Stimulated activated naive CD8-positive, alpha-beta T cell treated with anti-CD3 and anti-CD28 coated beads, Interleukin-15, Interleukin-2, amounts not matched to agents 100 U/mL and 50 U/mL, for 24 hours (primary cell): Measurements from ENCODE around the gene RNF141.

Experiments used
- ATAC-seq: fragments of 150-1000 bp; cut with Tn5 transposase; one replicate; pipeline ENCODE4 v1.10.0; 2021
- DNase-seq: peaks from one replicate; pipeline ENCODE4 v3.0.0; 2021

The RNF141 gene

GRCh38 chr11:10498022-10498400, 43.0 kb downstream of the RNF141 start:
- no peak for ATAC-seq

DNA sequence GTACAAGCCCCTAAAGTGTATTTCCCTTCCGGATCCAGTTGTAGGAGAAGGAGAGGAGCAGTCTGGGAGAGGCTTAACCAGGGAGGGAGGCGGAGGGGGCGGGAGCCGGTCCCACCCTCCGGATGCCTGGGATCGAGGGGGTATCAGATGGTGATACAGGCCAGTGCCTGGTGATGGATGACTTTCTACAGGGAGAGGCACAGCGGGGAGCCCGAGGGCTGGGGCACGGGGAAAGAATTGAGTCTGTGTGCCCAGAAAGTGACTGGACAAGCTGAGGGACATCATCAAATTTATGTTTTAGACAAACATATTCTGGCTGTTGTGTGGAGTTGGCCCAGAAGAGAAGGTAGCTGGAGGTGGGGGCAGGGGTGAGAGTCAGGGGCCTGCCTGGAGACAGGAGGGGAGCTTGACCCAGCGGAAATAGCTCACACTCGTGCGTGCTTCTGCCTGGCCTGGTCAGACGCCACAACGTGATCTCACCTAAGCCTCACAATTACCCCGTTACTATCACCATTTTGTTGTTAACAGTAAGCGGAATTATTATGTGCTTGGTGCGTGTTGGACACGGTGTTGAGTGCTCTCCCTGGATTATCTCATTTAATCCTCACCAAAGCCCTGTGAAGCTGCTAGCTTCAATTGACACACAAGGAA, 43.5 kb downstream of the RNF141 start:
- DNase-seq, result no peak
- peak; percentile 14 for ATAC-seq

More at GRCh38 chr11:10498022-10498400, 43.0 kb downstream of the RNF141 start:
- no peak for DNase-seq

DNA sequence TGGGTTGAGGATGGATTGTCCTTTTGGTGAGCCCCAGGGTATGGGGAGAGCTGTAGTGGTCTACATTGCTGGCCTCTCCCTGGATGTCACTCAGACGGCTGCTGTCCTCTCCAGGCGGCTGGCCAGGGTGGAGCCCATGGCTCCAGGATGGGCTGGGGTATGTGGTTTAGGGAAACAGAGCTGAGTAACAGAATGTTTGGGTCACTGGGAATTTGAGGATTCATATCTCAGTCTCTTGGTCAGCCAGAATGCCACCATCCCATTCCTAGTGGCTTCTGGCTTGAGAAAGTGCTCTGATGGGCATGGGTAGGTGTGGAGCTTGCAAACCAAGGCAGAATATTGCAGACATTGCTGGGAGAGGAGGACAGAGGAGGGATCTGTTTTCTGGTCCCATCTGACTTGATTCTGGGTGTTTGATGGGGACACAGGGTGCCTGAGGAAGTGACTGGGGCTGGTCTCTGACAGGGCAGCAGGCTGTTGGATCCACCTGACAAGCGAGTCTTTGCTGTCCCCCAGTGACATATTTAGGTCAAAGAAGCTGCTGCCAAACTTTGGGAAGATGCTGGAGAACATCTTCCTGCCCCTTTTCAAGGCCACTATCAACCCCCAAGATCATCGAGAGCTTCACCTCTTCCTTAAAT, 44.6 kb downstream of the RNF141 start:
- no peak for ATAC-seq
- DNase-seq, result no peak

- ATAC-seq, result no peak
- DNase-seq, result no peak
Measured at GRCh38 chr11:10495464-10495786, 45.6 kb downstream of the RNF141 start.

- ATAC-seq, result no peak
Measured at GRCh38 chr11:10494636-10495463, 46.1 kb downstream of the RNF141 start.

GRCh38 chr11:10493041-10493663, 47.8 kb downstream of the RNF141 start:
- ATAC-seq, result no peak

More at GRCh38 chr11:10494636-10495463, 46.1 kb downstream of the RNF141 start:
- DNase-seq, result no peak

DNA sequence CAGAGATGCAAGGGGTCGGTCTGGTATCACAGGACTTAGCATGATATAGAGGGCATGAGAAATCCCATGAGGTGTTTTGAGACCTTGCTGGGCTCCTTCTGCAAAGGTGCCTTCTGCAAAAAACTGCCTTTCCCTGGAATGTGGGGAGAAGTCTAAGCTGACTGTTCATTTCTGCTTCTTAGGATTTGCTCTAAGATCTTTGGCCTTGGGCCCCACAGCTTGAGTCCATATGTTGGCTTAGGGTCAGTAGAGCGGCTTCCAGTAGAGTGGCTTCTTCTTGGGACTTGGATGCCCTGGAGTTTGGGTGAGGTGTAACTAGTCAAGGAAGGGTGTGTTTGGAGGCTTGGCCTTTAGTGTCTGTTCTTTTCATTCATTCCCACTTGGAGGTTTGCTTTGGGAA, 48.9 kb downstream of the RNF141 start:
- DNase-seq (no peak), ATAC-seq (no peak)

More at GRCh38 chr11:10493041-10493663, 47.8 kb downstream of the RNF141 start:
- DNase-seq, result no peak

DNA sequence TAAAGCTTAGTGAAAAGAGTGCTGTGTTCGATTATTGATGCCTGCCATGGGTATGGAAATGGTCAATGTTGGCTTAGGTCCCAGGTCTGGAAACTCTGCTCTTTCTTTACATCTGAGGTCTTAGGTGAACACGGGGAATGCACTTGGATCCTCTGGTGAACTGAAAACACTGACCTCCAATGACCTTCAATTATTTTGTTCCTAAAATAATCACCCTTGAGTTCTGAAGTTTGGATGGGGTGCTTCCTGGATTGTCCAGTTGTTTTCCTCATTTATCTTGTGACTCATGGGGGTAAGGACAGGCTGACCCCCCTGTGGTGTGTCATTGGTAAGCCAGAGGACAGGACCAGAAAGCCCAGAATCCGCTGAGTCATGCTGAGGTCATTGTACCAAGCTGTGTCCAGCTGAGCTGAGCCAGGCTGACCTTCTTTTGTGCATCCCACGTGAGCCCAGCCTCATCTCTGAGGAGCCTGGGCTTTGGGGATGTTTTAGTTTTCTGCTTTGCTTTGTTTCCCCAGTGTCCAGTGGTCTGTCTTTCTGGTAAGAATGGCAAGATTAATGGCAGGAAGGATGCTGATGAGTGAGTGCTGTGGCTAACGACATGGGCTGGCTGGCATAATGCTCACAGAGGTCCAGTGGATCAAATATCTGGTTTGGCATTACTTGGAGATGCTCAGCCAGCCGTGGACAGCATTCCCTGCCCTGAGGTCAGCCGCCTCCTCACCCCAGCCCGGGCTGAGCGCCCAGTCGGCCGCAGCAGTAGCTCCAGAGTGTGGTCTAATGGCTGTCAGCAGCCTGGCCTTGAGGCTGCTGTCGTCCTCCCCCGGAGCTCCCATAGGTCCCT, 50.4 kb downstream of the RNF141 start:
- ATAC-seq (no peak), DNase-seq (no peak)

- ATAC-seq (peak; percentile 16), DNase-seq (no peak)
Measured at GRCh38 chr11:10490032-10490397, 51.0 kb downstream of the RNF141 start.

- DNase-seq (no peak), ATAC-seq (peak; percentile 19)
Measured at GRCh38 chr11:10488934-10489691, 51.9 kb downstream of the RNF141 start.

GRCh38 chr11:10488121-10488933, 52.7 kb downstream of the RNF141 start:
- peak; percentile 45 for ATAC-seq

DNA sequence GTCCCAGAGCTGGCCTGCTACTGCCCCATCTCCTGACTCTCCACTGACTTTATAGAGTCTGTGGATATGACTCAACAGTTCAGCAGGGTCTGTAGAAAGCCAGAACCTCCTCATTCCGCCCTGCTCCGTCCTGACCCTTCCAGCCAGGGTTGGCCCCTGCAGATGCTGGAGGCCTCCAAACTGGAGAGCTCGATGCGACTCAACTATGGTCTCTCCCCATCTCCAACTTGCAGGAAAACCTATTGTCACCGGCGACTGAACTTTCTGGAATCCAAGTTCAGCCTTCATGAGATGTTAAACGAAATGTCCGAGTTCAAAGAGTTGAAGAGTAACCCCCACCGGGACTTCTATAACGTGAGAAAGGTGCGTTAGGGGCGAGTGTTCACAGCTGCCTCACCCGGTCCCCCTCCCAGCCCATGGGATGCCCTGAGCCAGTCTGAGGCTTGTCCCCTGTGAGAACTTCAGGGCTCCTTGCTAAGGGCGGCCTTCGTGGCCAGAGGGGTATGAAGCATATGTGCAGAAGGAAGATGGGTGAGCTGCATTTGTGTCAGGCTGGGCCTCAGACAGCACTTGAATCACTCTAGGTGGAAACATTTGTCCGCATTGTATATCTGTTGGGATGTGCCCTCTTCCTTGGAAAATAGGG, 53.9 kb downstream of the RNF141 start:
- ATAC-seq, result no peak
- no peak for DNase-seq

More at GRCh38 chr11:10488121-10488933, 52.7 kb downstream of the RNF141 start:
- DNase-seq, result no peak

DNA sequence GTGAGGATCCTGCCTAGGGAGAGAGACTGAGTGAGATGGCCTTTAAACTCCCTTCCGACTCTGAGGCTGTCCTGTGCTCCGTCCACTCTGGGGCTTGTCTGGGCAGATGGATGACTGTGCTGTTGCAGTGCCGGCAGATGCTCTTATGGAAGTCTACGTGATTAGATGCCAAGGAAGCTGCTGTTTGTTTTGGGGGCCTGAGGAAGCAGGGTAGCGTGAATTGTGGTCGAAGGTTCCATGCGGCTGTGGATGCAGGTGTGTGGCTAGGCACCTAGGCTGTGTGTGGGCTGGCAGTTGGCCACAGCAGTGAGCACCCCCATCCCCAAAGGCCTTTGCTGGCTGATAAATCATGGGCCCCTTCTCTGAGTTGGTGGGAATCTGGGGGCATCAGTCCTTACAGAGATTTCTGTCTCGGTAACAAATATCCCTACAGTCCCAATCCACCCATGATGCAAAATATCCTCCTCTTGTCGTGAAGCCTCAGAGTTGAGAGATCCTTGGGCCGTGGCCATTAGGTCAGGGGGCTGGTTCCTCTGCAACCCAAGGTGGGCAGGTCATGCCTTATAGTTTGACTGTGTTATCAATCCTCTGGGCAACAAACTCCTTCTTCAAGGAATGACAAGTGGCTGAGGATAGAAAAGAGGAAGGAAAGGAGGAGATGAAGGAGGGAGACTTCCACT, 54.7 kb downstream of the RNF141 start:
- no peak for ATAC-seq
- no peak for DNase-seq

- no peak for DNase-seq
- no peak for ATAC-seq
Measured at GRCh38 chr11:10485646-10486045, 55.3 kb downstream of the RNF141 start.

DNA sequence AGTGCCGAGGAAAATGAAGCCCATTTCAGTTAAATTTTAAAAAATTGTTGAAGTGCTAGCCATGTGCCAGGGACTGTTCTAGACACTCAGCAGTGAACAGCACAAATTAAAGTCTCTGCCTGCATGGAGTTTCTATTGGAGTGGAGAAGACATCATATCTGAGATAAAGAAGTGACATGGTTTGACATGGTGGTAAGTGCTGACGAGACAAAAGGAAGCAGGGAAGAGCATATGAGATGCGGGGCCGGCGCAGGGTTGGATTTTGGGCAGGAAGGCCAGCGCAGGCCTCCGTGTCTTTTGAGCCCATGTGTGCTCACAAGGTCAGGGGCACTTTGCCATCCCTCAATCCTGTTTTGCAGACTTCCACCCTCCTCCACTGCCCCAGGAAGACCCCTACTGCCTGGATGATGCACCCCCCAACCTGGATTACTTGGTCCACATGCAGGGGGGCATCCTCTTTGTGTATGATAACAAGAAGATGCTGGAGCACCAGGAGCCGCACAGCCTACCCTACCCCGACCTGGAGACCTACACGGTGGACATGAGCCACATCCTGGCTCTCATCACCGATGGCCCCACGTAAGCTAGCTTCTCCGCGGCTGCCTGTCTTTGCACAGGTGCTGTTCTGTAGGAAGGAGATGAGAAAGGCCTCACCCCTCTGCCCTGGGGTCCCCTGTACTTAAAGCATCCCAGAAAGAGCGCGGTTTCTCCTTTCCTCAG, 56.4 kb downstream of the RNF141 start:
- no peak for DNase-seq
- no peak for ATAC-seq

GRCh38 chr11:10483584-10483983, 57.4 kb downstream of the RNF141 start:
- no peak for ATAC-seq

DNA sequence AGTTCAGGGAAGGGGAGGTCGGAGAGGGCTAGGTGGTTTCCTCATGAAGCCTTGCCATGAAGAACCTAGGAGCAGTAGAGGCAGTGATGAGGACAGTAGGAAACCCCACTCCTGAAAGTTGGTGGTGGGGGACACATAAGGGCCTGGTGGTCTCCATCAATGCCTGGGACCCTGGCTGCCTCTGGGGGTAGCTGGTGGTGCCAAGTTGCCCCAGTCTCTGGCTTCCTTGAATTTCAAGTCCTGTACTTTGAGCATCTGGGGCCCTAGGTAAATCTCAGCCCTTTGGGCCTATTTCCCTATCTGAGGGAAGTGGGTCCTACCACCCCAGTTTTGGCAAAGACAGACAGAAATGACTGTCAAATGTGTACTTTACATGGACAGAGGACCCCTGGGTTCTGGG, 57.8 kb downstream of the RNF141 start:
- DNase-seq, result no peak
- ATAC-seq, result no peak

More at GRCh38 chr11:10483584-10483983, 57.4 kb downstream of the RNF141 start:
- no peak for DNase-seq
